ENCODE results near the gene ZNF821.

DNA sequence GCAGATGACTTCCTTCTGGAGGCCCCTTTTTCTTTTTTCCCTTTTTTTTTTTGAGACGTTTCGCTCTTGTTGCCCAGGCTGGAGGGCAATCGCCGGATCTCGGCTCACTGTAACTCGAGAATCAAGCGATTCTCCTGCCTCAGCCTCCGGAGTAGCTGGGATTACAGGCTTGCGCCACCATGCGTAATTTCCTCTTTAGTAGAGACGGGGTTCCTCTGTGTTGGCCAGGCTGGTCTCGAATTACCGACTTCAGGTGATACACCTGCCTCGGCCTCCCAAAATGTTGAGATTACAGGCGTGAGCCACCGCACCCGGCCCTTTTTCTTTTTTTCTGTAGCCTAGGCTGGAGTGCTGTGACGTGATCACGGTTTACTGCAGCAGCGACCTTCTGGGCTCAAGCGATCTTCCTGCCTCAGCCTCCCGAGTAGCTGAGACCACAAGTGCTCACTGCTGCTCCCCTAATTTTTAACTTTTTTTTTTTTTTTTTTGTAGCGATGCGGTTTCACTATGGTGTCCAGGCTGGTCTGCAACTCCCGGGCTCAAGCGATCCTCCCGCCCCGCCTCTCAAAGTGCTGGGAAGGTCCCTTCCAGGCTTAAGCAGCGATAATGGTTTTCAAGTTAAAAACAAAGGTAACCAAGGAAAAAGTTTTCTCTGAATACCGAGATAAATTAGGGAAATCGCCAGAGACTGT, 10.4 kb upstream of the ZNF821 start:
- no peak for TF ChIP-seq JUN (IDR thresholded peaks at IDR 0.05; ENCODE audit: low read depth, low read length)
- TF ChIP-seq, protein P1, sequence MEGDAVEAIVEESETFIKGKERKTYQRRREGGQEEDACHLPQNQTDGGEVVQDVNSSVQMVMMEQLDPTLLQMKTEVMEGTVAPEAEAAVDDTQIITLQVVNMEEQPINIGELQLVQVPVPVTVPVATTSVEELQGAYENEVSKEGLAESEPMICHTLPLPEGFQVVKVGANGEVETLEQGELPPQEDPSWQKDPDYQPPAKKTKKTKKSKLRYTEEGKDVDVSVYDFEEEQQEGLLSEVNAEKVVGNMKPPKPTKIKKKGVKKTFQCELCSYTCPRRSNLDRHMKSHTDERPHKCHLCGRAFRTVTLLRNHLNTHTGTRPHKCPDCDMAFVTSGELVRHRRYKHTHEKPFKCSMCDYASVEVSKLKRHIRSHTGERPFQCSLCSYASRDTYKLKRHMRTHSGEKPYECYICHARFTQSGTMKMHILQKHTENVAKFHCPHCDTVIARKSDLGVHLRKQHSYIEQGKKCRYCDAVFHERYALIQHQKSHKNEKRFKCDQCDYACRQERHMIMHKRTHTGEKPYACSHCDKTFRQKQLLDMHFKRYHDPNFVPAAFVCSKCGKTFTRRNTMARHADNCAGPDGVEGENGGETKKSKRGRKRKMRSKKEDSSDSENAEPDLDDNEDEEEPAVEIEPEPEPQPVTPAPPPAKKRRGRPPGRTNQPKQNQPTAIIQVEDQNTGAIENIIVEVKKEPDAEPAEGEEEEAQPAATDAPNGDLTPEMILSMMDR (IDR thresholded peaks at IDR 0.05; ENCODE audit: control extremely low read depth in 1 of 3, insufficient read depth in 1 of 3, low read depth in 1 of 3, low read length in 3 of 3): peak in 1 of 3 experiments; percentile 24; a peak in 1 of 4 replicates
- TF ChIP-seq TAF7 (optimal IDR thresholded peaks at IDR 0.05; ENCODE audit: borderline replicate concordance, low read depth, low read length): no peak
- TF ChIP-seq SIX5 (IDR thresholded peaks at IDR 0.05; ENCODE audit: low read depth, low read length): no peak
